SK-MEL-5 (cell line): ENCODE data around the gene NCOA6. TPM values are rescaled to one million over a fixed set of nuclear protein-coding genes. Genes with fewer than 3 reads are reported as not detected.

Source experiments
- DNase-seq: peaks from one replicate; pipeline ENCODE4 v3.0.0-alpha.2; 2016; ENCODE audit warnings: low read depth, low spot score
- in situ Hi-C: cut with HindIII; loops from 2 replicates; pipeline ENCODE4 v1.10.0; 2016; ENCODE audit warnings: low sequenced_read_pairs, high pct_unique_total_duplicates, low pct_unique_long_range_greater_than_20kb
- total RNA-seq: library from RNA; depleted of rRNA; stranded (reverse); fragments of >200 nt; shearing (Covaris generic); gene quantifications from 2 replicates; pipeline ENCODE4 v1.2.3, GENCODE V29; 2014

NCOA6 gene
- total RNA-seq, 1 experiment from 2014 or later = 6.1 TPM

- in situ Hi-C loops = no loop called here
- peak; percentile 81 for DNase-seq
Observed at GRCh38 chr20:34713194-34713943, 112.1 kb downstream of the NCOA6 start.

GRCh38 chr20:34712525-34713192 is 112.8 kb downstream of the NCOA6 start:
- no peak for DNase-seq
- in situ Hi-C loops = no loop called here

GRCh38 chr20:34711813-34712430 is 113.5 kb downstream of the NCOA6 start:
- DNase-seq = no peak
- in situ Hi-C loops = no loop called here

GRCh38 chr20:34710861-34711574 is 114.4 kb downstream of the NCOA6 start:
- in situ Hi-C loops = no loop called here
- no peak for DNase-seq

- DNase-seq = no peak
- in situ Hi-C loops = no loop called here
Observed at GRCh38 chr20:34710568-34710839, 114.9 kb downstream of the NCOA6 start.

- in situ Hi-C loops = no loop called here
- DNase-seq = peak; percentile 74
Observed at GRCh38 chr20:34709831-34710567, 115.5 kb downstream of the NCOA6 start.

GRCh38 chr20:34709044-34709830 is 116.2 kb downstream of the NCOA6 start:
- peak; percentile 80 for DNase-seq
- in situ Hi-C loops = no loop called here

- in situ Hi-C loops = no loop called here
- DNase-seq = peak; percentile 58
Observed at GRCh38 chr20:34708621-34709043, 116.8 kb downstream of the NCOA6 start.

GRCh38 chr20:34706912-34707784 is 118.3 kb downstream of the NCOA6 start:
- DNase-seq = no peak
- in situ Hi-C loops = no loop called here

- DNase-seq = no peak
- in situ Hi-C loops = no loop called here
Observed at GRCh38 chr20:34706302-34706875, 119.1 kb downstream of the NCOA6 start.

GRCh38 chr20:34705397-34706301 is 119.8 kb downstream of the NCOA6 start:
- in situ Hi-C loops = no loop called here
- peak; percentile 41 for DNase-seq

- in situ Hi-C loops = no loop called here
- no peak for DNase-seq
Observed at GRCh38 chr20:34705008-34705396, 120.4 kb downstream of the NCOA6 start.

GRCh38 chr20:34704177-34705007 is 121.1 kb downstream of the NCOA6 start, which contains the start of gene TP53INP2:
TP53INP2 (plus strand) TSS chr20:34704344; CDS start chr20:34708740, 4,396 bp downstream.
- DNase-seq = peak; percentile 95
- in situ Hi-C loops = no loop called here
